Skeletal muscle satellite cell (primary cell): ENCODE results near the gene IMMP1L.

Experiments used
- H3K27me3 ChIP-seq: 2 replicates; pipeline ENCODE4 v1.7.0; 2013; ENCODE audit warnings: low read length; ENCODE audit not compliant: control insufficient read depth, insufficient read depth
- H3K36me3 ChIP-seq: 2 replicates; pipeline ENCODE4 v1.7.0; 2013; ENCODE audit warnings: mild to moderate bottlenecking, control low read depth, low read length; ENCODE audit not compliant: insufficient read depth
- H3K4me1 ChIP-seq: 2 replicates; pipeline ENCODE4 v1.7.0; 2013; ENCODE audit warnings: low read length; ENCODE audit not compliant: control insufficient read depth, insufficient read depth
- H3K4me2 ChIP-seq: 2 replicates; pipeline ENCODE4 v1.7.0; 2013; ENCODE audit warnings: mild to moderate bottlenecking, low read length
- H3K4me3 ChIP-seq: 2 replicates; pipeline ENCODE4 v1.7.0; 2013; ENCODE audit warnings: low read length
- H3K9ac ChIP-seq: 2 replicates; pipeline ENCODE4 v1.7.0; 2013; ENCODE audit warnings: mild to moderate bottlenecking, low read depth, low read length, moderate library complexity
- H3K9me3 ChIP-seq: replicated peaks from 2 replicates; pipeline ENCODE4 v1.7.0; 2013; ENCODE audit warnings: mild to moderate bottlenecking, control low read depth, low read length

The IMMP1L gene

GRCh38 chr11:31383116-31383515, 126.3 kb downstream of the IMMP1L start:
- Histone ChIP-seq H3K36me3 (no peaks in the 10 kb centered on the region), H3K4me1 (no peaks in the 10 kb centered on the region), H3K9me3 (no peaks in the 10 kb centered on the region), H3K27me3 (no peaks in the 10 kb centered on the region), H3K4me2 (no peak overlapping the region), H3K4me3 (no peak overlapping the region), H3K9ac (no peak overlapping the region)
